Fibroblast of skin of left biceps (primary cell): Measurements from ENCODE around the gene VPS45.
"Not testable (repeated sequence)": the region's sequence is repeated elsewhere in the genome, so short reads cannot be mapped to it uniquely, and the experiment has no call there.

Experiments used
- DNase-seq, 2 experiments: peaks; one replicate each; pipeline ENCODE4 v3.0.0-alpha.2; 2013; ENCODE audit warnings: low read depth in 2 of 2

The VPS45 gene

DNA sequence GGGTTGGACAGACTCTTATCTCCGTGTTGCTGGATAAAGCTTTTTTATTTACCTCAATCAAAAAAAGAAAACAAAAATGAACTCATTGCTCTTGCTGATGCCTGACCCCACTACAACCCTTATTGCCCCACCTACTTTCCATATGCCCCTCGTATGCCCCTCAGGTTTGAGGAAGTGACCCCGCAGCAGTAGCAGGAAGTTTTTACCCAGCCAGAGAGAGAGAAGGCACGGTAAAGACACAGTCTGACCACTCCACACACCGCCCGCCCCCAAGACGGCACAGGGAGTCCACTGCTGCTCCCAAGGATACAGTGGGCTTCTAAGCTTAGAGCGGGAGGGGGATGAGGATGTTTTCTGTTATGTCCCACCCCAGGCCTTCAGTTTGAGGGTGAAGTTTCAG is 92.0 kb downstream of the VPS45 start:
- DNase-seq = no peak

DNA sequence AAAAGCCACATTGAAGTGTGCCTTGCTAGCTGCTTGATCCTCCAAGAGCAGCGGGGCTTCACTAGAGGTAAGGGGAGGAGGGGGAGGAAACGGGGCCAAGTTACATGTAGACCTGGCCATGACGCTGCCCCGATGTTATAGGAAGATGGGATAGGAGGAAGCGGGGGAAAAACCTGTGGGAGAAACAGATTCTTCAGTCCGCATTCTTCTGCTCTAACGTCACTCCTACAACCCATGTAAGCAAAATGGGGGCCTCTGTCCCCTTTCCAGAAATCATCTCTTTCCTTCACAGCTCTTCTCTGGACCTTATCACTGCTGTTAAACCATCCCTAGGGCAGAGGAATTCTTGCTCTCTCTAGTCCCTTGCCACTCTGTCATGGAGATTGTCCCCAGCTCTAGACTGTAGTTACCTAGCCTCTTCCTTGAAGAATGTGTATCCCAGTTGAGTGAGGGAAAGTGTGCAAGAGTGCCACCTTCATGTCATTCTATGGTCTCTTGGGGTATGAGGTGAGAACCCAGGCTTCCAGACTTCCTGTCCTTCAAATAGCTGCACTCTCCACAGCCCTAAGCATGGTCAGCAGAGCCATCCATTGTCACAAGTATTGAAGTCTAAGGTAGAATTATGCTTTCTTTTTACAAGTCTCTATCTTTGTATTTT is 93.5 kb downstream of the VPS45 start:
- DNase-seq = no peak

DNA sequence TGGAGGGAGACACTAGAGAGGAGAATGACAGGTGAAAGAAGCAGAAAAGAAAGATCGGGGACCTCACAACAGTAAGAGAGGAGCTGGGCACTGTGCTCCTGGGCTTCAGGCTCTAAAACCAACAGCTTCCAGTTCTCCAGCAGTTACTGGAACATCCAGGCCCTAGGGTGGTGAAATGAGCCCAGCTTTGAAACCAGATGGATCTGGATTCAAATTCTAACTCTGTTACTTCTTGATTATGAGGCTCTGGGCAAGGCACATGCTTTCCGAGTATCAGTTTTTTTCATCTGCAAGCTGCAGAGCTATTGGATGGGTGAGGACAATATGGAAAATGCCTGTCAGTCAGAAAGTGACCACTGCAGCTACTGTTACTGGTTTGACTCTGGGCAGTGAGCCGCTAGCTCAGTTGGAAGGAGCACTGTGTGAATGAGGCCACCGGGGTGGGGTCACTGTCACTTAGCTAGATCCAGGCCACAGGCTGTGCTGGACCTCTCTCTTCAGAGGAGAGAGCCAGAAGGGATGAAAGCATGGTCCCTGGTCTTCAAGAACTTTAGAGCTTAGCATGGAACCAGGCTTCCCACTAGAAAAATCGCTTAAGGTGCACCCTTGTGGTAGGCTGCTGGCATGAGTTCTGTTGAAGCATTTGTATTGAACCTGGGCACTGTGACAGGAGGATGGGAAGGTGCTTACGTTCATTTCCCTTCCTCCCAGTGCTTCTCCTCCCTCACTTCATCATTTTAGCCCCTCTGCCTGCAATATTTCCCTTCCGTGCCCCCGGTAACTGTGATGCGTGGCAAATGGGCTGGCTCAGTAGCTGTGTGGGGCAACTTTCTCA is 94.4 kb downstream of the VPS45 start:
- DNase-seq = no peak

DNA sequence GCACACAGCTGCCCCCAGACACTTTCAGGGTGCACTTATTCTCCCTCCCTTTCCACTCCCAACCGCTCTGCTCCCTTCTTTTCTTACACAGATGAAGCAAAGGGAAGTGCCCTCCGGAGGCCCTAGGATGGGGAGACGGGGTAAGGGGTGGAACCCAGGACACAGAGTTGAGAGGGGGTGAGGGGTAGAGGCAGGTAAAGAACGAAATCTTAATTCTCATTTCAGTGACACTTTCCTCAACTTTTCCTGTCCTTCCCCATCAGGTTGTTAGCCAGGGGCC is 94.9 kb downstream of the VPS45 start:
- no peak for DNase-seq

DNA sequence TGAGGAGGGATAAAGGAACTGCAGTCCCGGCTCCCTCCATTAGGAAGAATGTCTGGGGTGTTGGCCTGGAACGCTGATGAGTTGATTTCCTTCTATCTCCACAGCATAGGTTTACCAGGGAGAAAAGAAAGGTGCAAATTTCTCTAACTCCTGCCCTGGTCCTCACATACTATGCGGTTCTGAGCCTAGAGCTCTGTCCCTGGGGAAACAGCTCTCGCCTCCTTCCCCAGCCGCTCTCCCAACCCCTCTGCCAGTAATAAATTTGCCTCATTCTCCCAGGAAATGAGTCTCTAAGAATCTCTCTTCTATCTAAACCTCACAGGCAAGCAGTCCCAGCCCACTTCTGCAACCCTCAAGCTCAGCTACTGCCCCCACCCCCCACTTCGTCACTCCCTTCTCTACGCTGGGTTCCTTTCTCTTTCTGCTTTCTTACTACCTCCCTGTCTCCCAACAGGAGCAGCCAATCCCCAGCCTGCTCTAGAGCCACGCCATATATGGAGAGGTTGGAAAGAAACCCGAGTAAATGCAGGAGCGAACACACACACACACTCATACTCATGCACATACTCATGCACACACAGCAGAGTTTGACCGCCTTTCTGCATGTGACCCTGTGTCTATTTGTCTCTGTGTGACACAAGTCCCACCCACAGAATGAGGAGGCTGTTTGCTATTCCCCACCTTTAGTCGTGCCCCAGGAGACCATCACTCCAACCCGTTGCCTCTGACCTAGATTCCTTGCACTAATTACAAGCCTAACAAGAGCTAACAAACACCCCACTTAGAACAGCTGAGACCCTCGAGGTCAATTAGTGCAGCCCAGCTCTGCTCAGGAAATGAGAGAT is 95.5 kb downstream of the VPS45 start:
- peak; percentile 99 for DNase-seq

DNA sequence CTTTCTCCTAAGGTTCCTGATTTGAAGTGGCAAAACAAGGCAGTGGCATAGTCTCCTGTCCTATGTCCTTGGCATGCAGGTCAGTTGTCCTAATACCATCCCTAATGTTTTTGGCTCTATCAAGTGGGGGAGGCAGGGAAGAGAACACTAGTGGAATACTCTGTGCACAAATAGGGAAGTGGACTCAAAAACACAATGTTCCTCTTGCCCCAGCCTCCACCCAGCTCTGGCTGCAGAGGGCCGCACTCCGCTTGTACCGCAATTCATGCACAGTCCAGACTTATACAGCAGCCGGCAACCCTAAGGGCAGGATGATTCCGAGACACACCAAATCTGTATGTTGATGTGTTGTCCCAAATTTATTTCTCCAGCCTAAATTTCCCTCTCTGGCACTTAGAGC is 96.6 kb downstream of the VPS45 start:
- DNase-seq = no peak

DNA sequence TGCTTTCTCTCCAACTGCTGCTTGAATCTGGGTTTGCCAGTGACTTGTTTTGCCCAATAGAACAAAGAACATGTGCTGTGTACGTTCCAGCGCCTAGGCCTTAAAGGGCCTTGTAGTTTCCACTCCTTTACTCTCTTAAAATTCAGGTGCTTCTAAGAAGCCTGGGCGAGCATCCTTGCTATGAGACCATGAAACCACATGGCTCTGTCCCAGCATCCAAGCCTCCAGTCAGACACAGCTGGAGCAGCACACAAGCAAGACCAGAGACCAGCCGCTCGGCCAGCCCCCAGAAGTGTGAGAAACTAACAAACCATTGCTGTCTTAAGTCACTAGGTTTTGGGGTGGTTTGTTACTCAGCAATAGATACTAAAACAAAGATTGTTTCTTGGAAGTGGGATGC is 97.2 kb downstream of the VPS45 start:
- DNase-seq = no peak

DNA sequence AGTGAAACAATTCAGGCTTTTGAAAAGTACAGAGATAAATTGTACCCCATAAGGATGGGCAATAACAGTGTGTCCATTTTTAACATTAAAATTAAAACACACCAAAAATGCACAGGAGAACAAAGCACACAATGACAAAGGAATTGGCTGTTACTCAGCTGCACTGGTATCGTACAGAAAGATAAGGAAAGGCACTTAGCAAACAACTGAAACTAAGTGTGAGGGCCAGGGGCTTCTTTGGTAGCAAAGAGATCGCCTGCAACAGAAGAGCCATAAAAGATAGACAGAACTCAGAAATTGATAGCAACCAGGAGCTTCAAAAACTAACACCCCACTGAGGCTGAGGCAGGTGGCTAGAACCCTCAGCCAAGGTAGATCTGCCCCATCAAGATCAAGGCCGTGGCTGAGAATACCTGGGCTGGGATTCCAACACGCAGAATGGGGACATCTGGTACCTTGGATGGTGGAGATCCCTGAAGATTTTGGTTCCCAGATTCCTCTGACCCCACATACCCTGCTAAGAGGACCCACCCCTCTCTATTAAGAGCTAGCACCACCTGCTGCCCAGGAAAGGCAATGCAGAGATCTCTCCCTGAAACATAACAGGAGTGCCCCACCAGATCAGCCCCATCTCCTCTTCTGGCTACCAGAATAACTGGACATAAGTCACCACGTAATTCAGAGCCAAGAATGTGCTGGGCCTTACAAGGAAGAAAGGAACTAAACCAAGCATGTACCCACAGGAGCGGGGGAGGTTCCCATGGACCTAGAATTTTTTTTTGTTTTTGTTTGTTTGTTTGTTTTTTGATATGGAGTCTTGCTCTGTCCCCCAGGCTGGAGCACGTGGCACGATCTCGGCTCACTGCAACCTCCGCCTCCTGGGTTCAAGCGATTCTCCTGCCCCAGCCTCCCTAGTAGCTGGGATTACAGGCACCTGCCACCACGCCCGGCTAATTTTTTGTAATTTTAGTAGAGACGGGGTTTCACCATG is 98.3 kb downstream of the VPS45 start:
- DNase-seq = no peak

DNA sequence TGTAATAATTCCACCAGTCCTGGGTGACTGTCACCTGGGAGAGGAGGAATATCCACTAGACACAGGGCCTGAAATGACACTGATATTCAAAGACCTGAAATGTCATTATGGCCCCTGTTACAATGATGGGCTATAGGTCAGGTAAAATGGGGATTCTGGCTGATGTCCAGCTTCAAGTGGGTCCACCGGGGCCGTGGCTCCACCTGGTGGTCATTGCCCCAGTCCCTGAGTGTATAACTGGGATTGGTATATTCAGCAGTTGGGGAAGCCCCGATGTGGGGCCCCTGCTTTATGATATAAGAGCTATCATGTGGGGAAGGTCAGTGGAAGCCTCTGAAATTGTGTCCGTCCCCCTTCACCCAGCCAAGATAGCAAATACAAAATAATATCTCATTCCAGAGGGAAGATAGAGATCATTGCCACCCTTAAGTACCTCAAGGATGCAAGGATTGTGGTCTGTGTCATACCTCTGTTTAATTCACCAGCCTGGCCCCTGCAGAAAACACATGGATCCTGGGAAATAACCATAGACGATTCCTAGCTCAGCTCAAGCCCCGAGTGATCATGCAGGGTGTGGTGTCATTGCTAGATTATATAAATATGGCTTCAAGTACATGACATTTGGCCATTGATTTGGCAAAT is 101.5 kb downstream of the VPS45 start:
- DNase-seq = no peak

DNA sequence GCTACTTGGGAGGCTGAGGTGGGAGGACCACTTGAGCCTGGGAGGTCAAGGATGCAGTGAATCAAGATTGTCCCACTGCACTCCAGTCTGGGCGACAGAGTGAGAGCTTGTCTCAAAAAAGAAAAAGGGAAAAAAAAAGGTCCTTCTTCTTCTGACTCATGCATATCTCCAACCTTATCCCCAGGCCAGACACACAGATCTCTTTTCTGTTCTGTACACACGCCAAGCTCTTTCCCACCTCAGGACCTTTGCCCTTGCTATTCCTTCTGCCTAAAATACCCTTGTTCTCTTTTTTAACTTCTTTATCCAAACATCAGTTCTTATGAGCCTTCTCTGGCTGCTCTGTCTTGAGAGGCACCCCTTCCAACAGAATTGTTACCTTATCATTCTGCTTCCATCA is 104.2 kb downstream of the VPS45 start:
- DNase-seq = no peak

DNA sequence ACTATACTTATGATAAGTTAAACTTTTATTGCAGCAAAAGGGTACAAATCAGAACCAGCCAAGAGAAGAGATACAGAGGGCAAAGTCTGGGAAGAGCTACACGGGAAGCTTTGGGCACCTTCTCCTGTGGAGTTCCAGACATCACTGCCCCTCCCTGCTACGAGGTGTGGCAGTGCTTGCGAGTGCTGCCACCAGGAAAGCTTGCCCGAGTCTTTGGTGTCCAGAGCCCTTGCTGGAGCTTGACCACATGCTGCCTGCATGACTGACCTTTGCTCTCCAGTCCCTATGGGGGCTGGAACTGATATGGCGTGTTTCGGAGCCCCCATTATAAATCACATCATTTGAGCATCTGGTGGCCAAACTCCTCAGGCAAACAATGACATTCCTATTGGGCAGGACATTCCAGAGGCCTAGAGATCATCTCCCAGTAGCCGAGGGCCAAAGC is 105.6 kb downstream of the VPS45 start:
- no peak for DNase-seq

DNA sequence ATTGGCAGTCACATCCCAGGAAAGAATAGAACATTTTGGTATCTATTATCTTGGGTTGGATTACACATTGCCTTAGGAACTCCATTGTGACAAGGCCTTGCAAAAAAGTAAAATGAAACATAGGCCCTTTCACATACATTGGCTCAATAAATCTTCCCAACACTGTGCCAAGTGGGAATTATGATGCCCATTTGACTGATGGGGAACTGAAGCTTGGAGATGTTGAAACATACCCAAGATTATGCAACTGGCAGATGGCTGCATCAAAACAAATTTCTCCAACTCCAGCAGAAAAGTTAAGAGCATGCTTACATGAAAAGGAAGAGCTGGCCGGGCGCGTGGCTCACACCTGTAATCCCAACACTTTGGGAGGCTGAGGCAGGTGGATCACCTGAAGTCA is 109.0 kb downstream of the VPS45 start:
- no peak for DNase-seq

DNA sequence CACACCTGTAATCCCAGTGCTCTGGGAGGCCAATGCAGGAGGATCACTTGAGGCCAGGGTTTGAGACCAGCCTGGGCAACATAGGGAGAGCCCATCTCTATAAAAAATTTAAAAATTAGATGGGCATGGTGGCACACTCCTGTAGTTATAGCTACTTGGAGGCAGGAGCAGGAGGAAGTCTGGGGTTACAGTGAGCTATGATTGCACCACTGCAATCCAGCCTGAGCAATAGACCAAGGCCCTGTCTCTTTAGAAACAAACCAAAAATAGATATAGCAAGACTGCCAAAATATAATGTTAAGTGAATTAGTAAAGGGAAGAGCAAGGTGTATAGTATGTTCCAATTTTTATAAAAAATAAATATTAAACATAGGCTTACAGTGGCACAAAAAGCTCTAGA is 111.0 kb downstream of the VPS45 start:
- no peak for DNase-seq

DNA sequence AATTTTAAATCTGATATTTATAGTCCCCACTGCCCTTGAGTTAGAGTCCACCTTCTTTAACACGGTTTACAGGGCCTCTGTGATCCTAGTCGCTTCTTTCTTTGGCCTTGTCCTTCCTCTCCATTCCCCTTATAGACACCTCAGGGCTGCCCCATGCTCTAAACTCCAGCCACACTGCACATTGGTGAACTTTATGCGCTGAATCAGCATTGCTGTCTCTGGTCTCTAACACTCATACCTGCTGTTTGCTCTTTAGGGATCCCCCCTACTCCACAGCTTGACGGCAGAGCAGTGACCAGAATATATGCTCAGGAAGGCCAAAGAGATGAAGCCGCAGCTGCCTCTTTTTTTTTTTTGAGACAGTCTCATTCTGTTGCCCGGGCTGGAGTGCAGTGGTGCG is 112.3 kb downstream of the VPS45 start:
- no peak for DNase-seq

DNA sequence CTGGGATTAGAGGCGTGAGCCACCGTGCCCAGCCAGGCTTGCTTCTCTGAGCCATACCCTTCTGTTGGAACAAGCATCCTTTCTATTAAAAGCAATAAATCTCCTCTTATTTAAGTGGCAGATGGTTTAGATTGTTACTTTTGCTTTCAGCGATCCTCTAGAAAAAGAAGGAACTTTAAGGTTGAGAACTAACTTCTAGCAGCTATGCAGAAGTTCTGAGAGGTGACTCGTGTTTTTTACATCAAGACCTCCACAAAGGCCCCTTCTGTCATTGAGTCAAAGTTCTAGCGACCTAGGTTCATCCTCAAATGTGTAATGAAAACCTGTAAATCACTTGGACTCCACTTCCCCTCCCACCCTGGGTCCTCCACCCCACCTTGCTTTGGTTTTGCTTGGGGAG is 112.9 kb downstream of the VPS45 start:
- no peak for DNase-seq

DNA sequence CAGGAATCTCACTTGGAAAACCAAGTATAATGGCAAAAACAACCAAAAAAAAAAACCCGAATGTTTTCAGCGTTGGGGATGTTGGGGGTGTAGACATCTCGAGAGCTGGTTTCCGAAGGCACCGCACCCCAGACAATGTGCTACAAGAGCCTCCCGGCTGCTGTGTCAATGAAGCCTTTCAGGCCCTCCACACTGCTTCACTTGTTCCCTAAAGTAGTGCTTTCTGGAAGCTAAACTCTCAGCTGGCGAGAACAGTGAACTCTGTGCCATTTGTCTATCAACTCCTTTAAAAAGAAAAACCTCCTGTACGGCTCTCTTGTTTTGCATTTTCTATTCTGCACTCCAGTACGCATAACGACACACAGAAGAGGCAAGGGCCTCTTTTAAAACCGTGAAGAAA is 114.7 kb downstream of the VPS45 start:
- no peak for DNase-seq

DNA sequence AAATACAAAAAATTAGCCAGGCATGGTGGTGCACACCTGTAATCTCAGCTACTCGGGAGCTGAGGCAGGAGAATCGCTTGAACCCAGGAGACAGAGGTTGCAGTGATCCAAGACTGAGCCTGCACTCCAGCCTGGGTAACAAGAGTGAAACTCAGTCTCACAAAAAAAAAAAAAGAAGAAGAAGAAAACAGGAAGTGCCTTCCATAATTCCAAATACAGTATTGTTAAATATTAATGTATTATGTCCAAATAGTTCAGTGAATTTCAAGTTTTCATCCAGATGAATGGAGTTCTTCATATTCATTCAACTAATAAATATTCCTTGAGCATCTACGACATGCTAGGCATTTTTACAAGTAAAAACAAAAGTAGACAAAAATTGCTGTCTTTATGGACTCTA is 115.5 kb downstream of the VPS45 start:
- no peak for DNase-seq

DNA sequence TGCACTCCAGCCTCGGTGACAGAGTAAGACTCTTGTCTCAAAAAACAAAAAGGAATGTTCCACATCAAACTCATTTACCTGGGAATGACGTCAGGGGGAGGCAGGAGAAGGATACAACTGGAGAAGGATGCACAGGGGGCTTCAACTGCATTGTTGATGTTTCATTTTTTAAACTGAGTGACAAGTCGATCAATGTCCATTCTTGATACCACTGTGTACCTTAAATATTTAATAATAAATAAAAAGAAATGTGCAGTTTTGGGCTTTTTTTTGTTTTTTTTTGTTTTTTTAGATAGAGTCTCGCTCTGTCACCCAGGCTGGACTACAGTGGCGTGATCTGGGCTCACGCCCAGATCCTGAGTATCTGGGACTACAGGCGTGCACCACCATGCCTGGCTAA is 117.9 kb downstream of the VPS45 start:
- DNase-seq = no peak

DNA sequence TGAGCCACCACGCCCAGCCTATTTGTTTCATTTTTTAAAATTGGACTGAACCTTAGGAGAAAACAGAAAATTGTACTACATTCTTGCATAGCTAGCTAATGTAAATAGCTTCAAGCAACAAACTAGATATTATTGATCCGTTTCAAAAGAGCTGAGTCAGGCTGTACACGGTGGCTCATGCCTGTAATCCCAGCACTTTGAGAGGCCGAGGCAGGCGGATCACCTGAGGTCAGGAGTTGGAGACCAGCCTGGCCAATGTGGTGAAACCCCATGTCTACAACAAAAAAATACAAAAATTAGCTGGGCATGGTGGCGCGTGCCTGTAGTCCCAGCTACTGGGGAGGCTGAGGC is 118.8 kb downstream of the VPS45 start:
- DNase-seq = not testable (repeated sequence)

DNA sequence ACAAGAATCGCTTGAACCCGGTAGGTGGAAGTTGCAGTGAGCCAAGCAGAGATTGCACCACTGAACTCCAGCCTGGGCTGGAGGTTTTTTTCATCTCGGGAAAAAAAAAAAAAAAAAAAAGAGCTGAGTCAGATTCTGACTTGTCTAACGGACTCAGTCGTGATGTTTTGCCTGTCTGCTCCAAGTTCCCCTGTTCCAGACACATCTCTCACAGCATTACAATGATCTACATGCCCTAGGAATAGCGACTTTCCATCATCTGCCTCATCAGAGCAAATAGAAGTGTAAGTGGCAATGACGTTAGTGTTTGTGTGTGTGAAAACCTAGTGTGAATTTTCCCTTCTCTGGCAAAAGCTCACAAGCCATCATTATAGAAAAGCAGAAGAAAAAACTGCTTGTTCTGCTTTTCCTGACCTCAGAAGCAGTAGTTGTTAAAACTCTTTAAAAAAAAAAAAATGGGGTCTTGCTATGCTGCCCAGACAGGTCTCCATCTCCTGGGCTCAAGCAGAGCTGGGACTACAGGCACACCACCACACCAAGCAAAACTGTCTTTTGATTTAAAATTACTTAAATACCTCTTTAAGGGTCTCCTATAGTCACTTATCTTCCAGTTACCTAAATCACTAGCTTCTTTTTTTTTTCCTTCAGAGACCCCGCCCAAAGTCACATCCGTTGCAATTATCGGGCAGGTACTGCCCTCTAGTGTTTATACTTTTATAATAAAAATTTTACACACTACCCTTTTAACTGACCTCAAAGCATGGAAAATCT is 119.4 kb downstream of the VPS45 start:
- DNase-seq = no peak
